ENCODE results near the gene PCBP2.
A peak's percentile ranks its signal among the peaks of the same experiment; 100 is the strongest.
"Not testable (repeated sequence)": the region's sequence is repeated elsewhere in the genome, so short reads cannot be mapped to it uniquely, and the experiment has no call there.

Gene PCBP2

GRCh38 chr12:53474077-53474476 lies 22.2 kb downstream of the PCBP2 start:
- no peak for DNase-seq

GRCh38 chr12:53474819-53475218 lies 22.9 kb downstream of the PCBP2 start:
- no peak for DNase-seq

DNA sequence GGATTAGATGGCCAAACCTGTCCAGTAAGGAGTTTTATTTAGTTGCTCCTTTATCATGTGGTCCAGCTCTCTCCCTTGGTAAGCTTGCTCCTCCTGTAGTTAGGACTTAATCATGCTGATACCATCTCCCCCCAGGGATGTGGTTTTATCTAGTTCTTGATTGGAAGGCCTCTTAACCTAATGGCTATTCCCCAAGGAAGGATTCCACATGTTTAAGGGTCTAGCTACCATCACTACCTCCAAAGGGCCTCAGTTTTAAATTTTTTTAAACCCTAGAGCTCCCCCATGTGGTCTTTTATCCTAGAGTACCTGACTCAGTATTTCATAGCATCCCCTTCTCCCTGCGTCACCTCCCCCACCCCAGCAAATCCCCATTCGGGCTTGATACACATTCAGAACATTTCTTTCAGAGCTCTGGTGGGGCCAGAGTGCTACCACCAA lies 24.9 kb downstream of the PCBP2 start:
- no peak for DNase-seq

DNA sequence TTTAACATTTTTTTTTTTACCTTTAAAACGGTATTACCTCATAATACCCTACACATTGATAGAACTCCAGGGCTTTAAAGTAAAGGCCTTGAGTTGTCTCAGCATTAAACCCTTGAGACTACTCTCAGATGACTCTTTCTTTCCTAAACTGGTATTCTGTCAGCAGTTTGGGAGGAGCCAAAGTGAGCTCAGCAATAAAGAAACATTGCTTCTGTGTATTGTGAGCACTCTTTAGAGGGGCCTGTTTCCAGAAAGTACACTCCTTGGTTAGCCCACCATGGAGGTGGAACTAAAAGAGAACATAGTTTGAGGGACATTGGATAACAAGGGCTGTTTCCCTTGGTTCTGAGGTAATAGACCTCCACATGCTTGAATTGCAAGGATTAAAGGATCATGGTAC lies 27.0 kb downstream of the PCBP2 start:
- DNase-seq = no peak

DNA sequence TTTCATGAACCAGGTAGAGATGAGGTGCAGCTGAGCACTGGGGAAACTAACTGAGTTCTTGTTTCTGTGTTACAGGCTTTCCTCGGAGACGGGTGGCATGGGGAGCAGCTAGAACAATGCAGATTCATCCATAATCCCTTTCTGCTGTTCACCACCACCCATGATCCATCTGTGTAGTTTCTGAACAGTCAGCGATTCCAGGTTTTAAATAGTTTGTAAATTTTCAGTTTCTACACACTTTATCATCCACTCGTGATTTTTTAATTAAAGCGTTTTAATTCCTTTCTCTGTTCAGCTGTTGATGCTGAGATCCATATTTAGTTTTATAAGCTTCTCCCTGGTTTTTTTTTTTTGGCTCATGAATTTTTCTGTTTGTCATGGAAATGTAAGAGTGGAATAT lies 27.4 kb downstream of the PCBP2 start:
- DNase-seq = no peak

DNA sequence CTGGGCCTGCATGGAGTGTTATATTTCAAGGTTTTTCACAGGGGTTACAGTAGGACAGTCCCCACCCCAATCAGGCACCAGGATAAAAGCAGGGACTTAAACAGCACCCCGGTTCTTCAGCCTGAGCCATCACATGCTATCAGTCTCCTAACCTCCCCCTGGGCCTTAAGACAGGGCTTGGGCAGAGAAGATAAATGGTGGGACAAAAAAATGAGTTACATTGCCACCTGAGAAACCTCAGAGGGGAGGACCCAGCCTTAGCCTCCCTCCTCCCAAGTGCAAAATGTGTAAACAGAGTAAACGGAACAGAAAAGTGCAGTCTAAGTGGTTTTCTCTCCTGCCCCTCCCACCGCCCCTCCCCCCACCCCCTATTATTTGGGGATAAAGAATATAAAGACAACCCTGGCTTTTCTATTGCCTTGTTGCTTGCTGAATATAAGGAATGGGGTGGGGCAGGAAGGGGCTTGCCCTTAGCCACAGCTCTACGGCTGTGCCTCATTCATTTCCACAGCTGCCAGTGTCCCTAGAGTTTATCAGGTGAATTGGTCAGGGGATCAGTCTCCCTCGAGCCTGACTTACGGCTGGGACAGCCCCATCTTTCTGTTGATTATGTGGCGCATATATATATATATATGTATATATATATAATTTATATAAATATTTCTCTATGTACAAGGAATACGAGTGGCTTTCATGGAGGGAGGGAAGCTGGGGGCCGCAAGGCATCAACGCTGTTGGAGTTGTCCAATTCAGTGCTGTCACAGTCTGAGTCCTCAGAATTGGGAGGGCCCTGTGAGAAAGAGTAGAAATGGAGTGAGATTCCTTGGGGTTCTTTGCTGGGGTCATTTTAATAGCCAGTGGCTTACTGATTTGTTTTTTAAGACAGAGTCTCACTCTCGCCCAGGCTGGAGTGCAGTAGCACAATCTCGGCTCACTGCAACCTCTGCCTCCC lies 28.9 kb downstream of the PCBP2 start:
- DNase-seq = no peak

DNA sequence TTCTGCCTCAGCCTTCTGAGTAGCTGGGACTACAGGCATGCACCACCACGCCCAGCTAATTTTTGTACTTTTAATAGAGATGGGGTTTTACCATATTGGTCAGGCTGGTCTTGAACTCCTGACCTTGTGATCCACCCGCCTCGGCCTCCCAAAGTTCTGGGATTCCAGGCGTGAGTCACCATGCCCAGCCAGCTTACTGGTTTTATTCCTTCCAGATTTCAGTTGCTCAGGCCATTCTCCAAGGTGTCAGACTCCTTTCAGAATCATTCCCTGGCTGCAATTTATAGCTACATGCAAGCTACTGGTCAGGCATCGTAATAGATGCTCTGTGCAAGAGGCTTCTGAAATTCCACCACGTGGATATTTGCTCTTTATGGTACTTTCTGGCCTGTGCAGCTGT lies 29.6 kb downstream of the PCBP2 start:
- DNase-seq = not testable (repeated sequence)

GRCh38 chr12:53481939-53482586 lies 30.2 kb downstream of the PCBP2 start:
- DNase-seq = no peak

DNA sequence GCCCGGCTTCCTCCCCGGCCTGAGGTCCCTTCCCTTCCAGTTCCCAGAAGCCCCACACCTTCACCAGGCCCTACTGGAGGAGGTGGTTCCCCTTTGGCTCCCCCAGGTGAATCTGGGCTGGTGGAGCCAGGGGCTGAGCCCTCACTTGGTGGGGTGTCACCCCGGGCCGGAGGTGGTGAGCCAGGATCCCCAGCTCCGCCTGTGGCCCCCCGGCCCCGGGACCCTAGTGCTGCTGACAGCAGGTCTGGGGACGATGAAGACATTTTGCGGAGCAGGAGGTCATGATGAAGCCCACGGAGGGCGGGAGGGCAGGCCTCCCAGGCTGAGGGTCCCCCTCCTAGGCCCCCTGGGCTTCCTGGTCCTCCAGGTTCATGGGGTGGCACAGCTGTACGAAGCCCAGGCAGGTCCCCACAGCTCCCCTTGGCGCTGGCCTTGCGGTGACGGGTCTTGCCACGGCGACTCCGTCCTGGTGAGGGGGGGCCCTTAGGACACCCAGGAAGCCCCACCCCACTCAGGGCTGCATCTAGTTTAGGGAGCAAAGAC lies 30.8 kb downstream of the PCBP2 start:
- DNase-seq = no peak

- no peak for DNase-seq
Observed at GRCh38 chr12:53483225-53483978, 31.5 kb downstream of the PCBP2 start.

DNA sequence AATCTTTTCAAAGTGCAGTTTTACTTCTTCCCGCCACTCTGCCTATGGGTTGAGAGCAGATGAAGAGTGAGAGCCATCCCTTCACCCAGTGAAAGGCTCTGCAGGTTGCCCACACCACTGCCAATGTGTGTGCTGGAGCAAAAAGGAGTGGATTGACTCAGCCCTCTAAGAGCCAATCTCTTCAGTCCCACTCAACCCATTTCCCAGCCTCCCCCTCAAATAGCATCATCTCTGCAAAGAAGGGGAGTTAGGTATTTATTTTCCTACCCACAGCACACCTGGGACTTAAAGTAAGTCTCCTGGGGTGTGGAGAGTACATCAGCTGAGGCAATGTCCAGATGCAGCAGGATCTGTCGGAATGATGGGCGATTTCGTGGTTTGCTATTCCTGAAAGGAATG lies 32.1 kb downstream of the PCBP2 start:
- DNase-seq = no peak

GRCh38 chr12:53484686-53485575 lies 33.0 kb downstream of the PCBP2 start:
- DNase-seq = no peak

GRCh38 chr12:53485955-53486735 lies 34.2 kb downstream of the PCBP2 start:
- DNase-seq = no peak

DNA sequence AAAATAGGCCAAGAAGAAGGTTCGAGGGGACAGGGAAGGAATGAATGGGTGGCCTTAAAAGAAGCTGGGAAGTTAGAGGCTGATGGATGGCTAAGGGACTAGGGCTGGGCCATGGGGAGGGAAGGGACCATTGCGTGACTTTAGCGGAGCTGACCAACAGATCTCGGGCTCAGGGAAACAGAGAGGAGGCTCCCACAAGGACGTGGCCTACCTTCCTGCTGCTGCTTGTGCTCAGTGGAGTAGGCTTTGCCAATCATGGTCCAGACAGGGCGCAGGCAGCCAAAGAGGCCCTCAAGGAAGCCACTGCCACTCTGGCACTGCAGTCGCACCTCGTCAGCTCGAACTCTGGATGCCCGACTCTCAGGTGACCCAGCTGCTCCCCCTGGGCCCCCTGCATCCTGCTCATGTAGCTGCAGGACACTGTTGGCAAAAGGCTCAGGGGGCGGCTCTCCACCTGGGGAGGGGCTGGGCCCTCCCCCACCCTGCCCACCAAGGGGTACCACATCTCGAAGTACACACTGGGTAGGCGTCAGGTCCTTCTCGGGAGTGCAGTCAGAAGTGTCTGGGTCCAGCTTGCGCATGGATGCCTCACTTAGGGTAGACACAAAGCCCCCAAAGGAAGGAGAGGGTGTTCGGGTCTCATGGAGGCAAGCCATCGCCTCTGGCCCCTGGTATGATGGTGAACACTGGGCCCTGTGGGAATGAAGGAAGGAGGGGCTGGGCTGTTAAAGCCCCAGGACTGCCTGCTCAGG lies 35.0 kb downstream of the PCBP2 start:
- no peak for DNase-seq

GRCh38 chr12:53489242-53489864 lies 37.5 kb downstream of the PCBP2 start:
- DNase-seq = no peak

- DNase-seq = no peak
Observed at GRCh38 chr12:53492188-53492587, 40.3 kb downstream of the PCBP2 start.

- DNase-seq = peak; percentile 59 to 82
Observed at GRCh38 chr12:53492830-53493609, 41.1 kb downstream of the PCBP2 start.

GRCh38 chr12:53493610-53494391 lies 41.9 kb downstream of the PCBP2 start:
- DNase-seq = no peak
